GM19240 (cell line): ENCODE results near the gene SMPDL3A.
"Not testable (repeated sequence)": the region's sequence is repeated elsewhere in the genome, so short reads cannot be mapped to it uniquely, and the experiment has no call there.

Experiments
- DNase-seq: peaks from one replicate; pipeline ENCODE4 v3.0.0; 2011; ENCODE audit warnings: low spot score; ENCODE audit not compliant: insufficient read length

SMPDL3A gene

GRCh38 chr6:122789182-122790027 lies at the start of gene SMPDL3A:
TSS of gene SMPDL3A (plus strand) at chr6:122789258. CDS start at chr6:122789347, 89 bp downstream.
- DNase-seq = no peak

- no peak for DNase-seq
Measured at GRCh38 chr6:122740091-122740490, 49.0 kb upstream of the SMPDL3A start.

- DNase-seq = no peak
Measured at GRCh38 chr6:122740936-122741335, 48.1 kb upstream of the SMPDL3A start.

GRCh38 chr6:122744247-122744646 lies 44.8 kb upstream of the SMPDL3A start:
- not testable (repeated sequence) for DNase-seq

GRCh38 chr6:122744856-122745255 lies 44.2 kb upstream of the SMPDL3A start:
- DNase-seq = not testable (repeated sequence)

GRCh38 chr6:122746688-122747087 lies 42.4 kb upstream of the SMPDL3A start:
- no peak for DNase-seq

GRCh38 chr6:122747573-122747972 lies 41.5 kb upstream of the SMPDL3A start:
- DNase-seq = no peak

- DNase-seq = not testable (repeated sequence)
Measured at GRCh38 chr6:122748945-122749344, 40.1 kb upstream of the SMPDL3A start.

- DNase-seq = no peak
Measured at GRCh38 chr6:122749451-122750050, 39.5 kb upstream of the SMPDL3A start.

- no peak for DNase-seq
Measured at GRCh38 chr6:122751326-122751725, 37.7 kb upstream of the SMPDL3A start.

- no peak for DNase-seq
Measured at GRCh38 chr6:122752459-122752858, 36.6 kb upstream of the SMPDL3A start.

- no peak for DNase-seq
Measured at GRCh38 chr6:122753000-122753687, 35.9 kb upstream of the SMPDL3A start.

GRCh38 chr6:122753688-122754056 lies 35.4 kb upstream of the SMPDL3A start:
- no peak for DNase-seq

GRCh38 chr6:122754191-122754731 lies 34.8 kb upstream of the SMPDL3A start:
- DNase-seq = no peak

- no peak for DNase-seq
Measured at GRCh38 chr6:122755901-122756300, 33.2 kb upstream of the SMPDL3A start.

GRCh38 chr6:122758927-122759334 lies 30.1 kb upstream of the SMPDL3A start:
- no peak for DNase-seq

- no peak for DNase-seq
Measured at GRCh38 chr6:122760330-122760729, 28.7 kb upstream of the SMPDL3A start.

- no peak for DNase-seq
Measured at GRCh38 chr6:122766256-122766655, 22.8 kb upstream of the SMPDL3A start.

GRCh38 chr6:122770835-122771601 lies 18.0 kb upstream of the SMPDL3A start:
- DNase-seq = no peak

- DNase-seq = no peak
Measured at GRCh38 chr6:122772724-122773415, 16.2 kb upstream of the SMPDL3A start.

- no peak for DNase-seq
Measured at GRCh38 chr6:122775975-122776374, 13.1 kb upstream of the SMPDL3A start.
